B cell (primary cell): ENCODE data around the gene ADAM12. TPM values are rescaled to one million over a fixed set of nuclear protein-coding genes. Genes with fewer than 3 reads are reported as not detected.

Experiments used
- ATAC-seq: fragments of 200-7000 bp; cut with Tn5 transposase; one replicate; pipeline ENCODE4 v1.10.0; 2021; ENCODE audit warnings: low read depth, mild to moderate bottlenecking, moderate number of reproducible peaks, moderate library complexity
- CTCF ChIA-PET: fragments of 350-600 bp; sonication (Branson Sonifier 250); formaldehyde crosslinking; loops from one replicate; lab custom pipeline; 2021; ENCODE audit warnings: antibody characterized with exemption, inconsistent platforms; lab: Charles Lee
- POLR2A ChIA-PET: fragments of 350-600 bp; sonication (Branson Sonifier 250); formaldehyde crosslinking; loops from one replicate; lab custom pipeline; 2021; ENCODE audit warnings: antibody characterized with exemption; lab: Charles Lee
- DNase-seq: peaks from one replicate; pipeline ENCODE4 v3.0.0; 2013
- H2AFZ ChIP-seq: 2 replicates; pipeline ENCODE4 v1.6.1; 2012; ENCODE audit warnings: mild to moderate bottlenecking, low read depth, low read length; ENCODE audit not compliant: insufficient read depth, poor library complexity, severe bottlenecking
- H3K27ac ChIP-seq, 2 donors: 1 replicate in 1 of 2; 2 replicates in 1 of 2; pipeline ENCODE4 v1.5.1; 2012 to 2013; ENCODE audit warnings: low read length in 2 of 2, mild to moderate bottlenecking in 2 of 2, moderate library complexity in 1 of 2
- H3K27me3 ChIP-seq, 4 experiments: fragments of 200-600 bp in 1 of 4; sonication (generic) in 1 of 4; replicated peaks in 1 of 4; 1 replicate in 2 of 4; 2 replicates in 2 of 4; pipeline versions ENCODE4 v1.6.1 to v1.7.0; 2013 to 2016; ENCODE audit warnings: low read length in 3 of 4, mild to moderate bottlenecking in 2 of 4, mixed read lengths in 1 of 4, moderate library complexity in 1 of 4; ENCODE audit not compliant: insufficient read depth in 4 of 4, control insufficient read depth in 3 of 4; ENCODE audit errors: control extremely low read depth in 1 of 4
- H3K36me3 ChIP-seq, 2 experiments: replicated peaks in 1 of 2; 1 replicate in 1 of 2; 2 replicates in 1 of 2; pipeline versions ENCODE4 v1.6.1 to v1.7.1; 2013; ENCODE audit warnings: low read length in 1 of 2; ENCODE audit not compliant: insufficient read depth in 2 of 2, control insufficient read depth in 1 of 2; ENCODE audit errors: control extremely low read depth in 1 of 2, extremely low read depth in 1 of 2
- H3K4me1 ChIP-seq, 2 donors: fragments of 200-600 bp in 1 of 2; sonication (generic) in 1 of 2; 1 replicate in 1 of 2; 2 replicates in 1 of 2; pipeline versions ENCODE4 v1.5.1 to v1.6.1; 2013 to 2017; ENCODE audit warnings: low read length in 2 of 2; ENCODE audit not compliant: control insufficient read depth in 2 of 2, insufficient read depth in 2 of 2
- H3K4me2 ChIP-seq: replicated peaks from 2 replicates; pipeline ENCODE3; 2012; ENCODE audit warnings: mild to moderate bottlenecking, low read depth, low read length; ENCODE audit not compliant: poor library complexity, severe bottlenecking
- H3K4me3 ChIP-seq, 5 experiments: fragments of 200-600 bp in 1 of 5; sonication (generic) in 1 of 5; 1 replicate in 3 of 5; 2 replicates in 2 of 5; pipeline versions ENCODE4 v1.5.1 to v1.7.0; 2011 to 2016; ENCODE audit warnings: low read length in 4 of 5, mild to moderate bottlenecking in 4 of 5, low read depth in 2 of 5, control low read depth in 1 of 5, moderate library complexity in 1 of 5; ENCODE audit not compliant: insufficient read depth in 1 of 5; ENCODE audit errors: control extremely low read depth in 1 of 5, extremely low read depth in 1 of 5
- H3K79me2 ChIP-seq: fragments of 200-600 bp; sonication (generic); one replicate; pipeline ENCODE4 v1.6.0; 2016; ENCODE audit warnings: low read length; ENCODE audit not compliant: control insufficient read depth, insufficient read depth
- H3K9ac ChIP-seq: fragments of 200-600 bp; sonication (generic); 2 replicates; pipeline ENCODE4 v1.6.1; 2017; ENCODE audit warnings: mild to moderate bottlenecking, low read length, moderate library complexity
- H3K9me3 ChIP-seq, 3 donors: one replicate each; pipeline versions ENCODE4 v1.6.1 to v1.7.1; 2013; ENCODE audit warnings: low read length in 2 of 3; ENCODE audit not compliant: control insufficient read depth in 2 of 3, insufficient read depth in 1 of 3; ENCODE audit errors: control extremely low read depth in 1 of 3
- H4K20me1 ChIP-seq: 2 replicates; pipeline ENCODE4 v1.6.0; 2012; ENCODE audit warnings: mild to moderate bottlenecking, low read length; ENCODE audit not compliant: insufficient read depth, control insufficient read depth, poor library complexity, severe bottlenecking
- H3K27ac Mint-ChIP-seq: one replicate; pipeline ENCODE4 v1.8.0; 2021; ENCODE audit warnings: mixed read lengths
- H3K27me3 Mint-ChIP-seq: one replicate; pipeline ENCODE4 v1.8.0; 2021; ENCODE audit warnings: mixed read lengths
- H3K4me1 Mint-ChIP-seq: one replicate; pipeline ENCODE4 v1.8.0; 2021; ENCODE audit warnings: mixed read lengths
- H3K4me3 Mint-ChIP-seq: one replicate; pipeline ENCODE4 v1.8.0; 2021; ENCODE audit warnings: mixed read lengths
- H3K9me3 Mint-ChIP-seq: one replicate; pipeline ENCODE4 v1.8.0; 2022; ENCODE audit warnings: mixed read lengths; ENCODE audit not compliant: insufficient read depth
- EZH2 ChIP-seq: IDR thresholded peaks from 2 replicates; pipeline ENCODE4 v1.6.1; 2012; ENCODE audit warnings: borderline replicate concordance, low read depth, mild to moderate bottlenecking, moderate library complexity, low read length; ENCODE audit not compliant: insufficient read depth, poor library complexity, severe bottlenecking
- WGBS: methylation state at CpG from one replicate; pipeline ENCODE4 v1.1.5; 2013; ENCODE audit warnings: missing lambda C conversion rate; ENCODE audit not compliant: insufficient coverage; 5-methylcytosine and 5-hydroxymethylcytosine counted together
- intact Hi-C: fragments of 100-400 bp; cut with micrococcal nuclease; formaldehyde crosslinking; loops from one replicate; pipeline ENCODE4 v1.10.0; 2022
- polyA plus RNA-seq: library from polyadenylated mRNA; depleted of rRNA; stranded (reverse); fragments of >200 nt; gene quantifications from 2 replicates; pipeline ENCODE4 v1.2.3, GENCODE V29; 2012
- total RNA-seq, 2 donors: library from RNA; stranded (reverse); fragments of 120-200 nt in 1 of 2; gene quantifications; 1 replicate in 1 of 2; 2 replicates in 1 of 2; pipeline versions ENCODE4 v1.2.3 to v1.2.4, GENCODE V29; 2013 to 2022
- TF ChIP-seq, protein P1 (sequence below): fragments of 200-600 bp; IDR thresholded peaks from one replicate; pipeline ENCODE4 v1.8.0; 2022; ENCODE audit warnings: antibody characterized with exemption, mild to moderate bottlenecking

ADAM12 gene
- total and polyA plus RNA-seq, 2 donors (not counting 1 experiment from before 2014, with no cell fraction given): 0.01 to 0.22 TPM

DNA sequence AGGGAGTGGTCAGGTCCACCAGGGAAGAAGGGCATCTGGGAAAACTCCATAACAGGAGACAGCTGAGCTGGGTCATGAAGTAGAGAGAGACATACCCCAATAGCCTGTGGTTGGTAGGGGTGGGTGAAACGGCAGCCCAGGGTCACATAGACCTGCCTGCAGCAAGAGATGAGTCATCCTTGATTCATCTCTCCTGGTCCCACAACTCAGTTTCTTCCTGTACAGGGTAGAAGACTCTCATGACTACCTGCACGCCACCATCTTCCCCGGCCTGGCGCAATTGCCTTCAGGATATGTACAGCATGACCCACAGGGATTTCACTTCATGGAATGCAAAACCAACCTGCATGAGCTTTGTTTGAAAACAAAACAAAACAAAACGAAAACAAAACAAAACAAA is 45.1 kb upstream of the ADAM12 start:
- Mint-ChIP-seq H3K27me3 (peaks cover 3% of the 10 kb centered on the region), H3K27ac (no peak overlapping the region), H3K4me1 (no peaks in the 10 kb centered on the region), H3K9me3 (no peaks in the 10 kb centered on the region), H3K4me3 (no peak overlapping the region)
- intact Hi-C loops: no loop called here
- no peak overlapping the region for H2AFZ ChIP-seq
- ATAC-seq (no peak), DNase-seq (no peak)
- ChIA-PET CTCF (no interaction called here), POLR2A (no interaction called here)
- no peaks in the 10 kb centered on the region for H4K20me1 ChIP-seq
- peaks cover 0 to 2% (median 0%) of the 10 kb centered on the region in 4 experiments for H3K27me3 ChIP-seq
- no peak for TF ChIP-seq EZH2
- TF ChIP-seq, protein P1, sequence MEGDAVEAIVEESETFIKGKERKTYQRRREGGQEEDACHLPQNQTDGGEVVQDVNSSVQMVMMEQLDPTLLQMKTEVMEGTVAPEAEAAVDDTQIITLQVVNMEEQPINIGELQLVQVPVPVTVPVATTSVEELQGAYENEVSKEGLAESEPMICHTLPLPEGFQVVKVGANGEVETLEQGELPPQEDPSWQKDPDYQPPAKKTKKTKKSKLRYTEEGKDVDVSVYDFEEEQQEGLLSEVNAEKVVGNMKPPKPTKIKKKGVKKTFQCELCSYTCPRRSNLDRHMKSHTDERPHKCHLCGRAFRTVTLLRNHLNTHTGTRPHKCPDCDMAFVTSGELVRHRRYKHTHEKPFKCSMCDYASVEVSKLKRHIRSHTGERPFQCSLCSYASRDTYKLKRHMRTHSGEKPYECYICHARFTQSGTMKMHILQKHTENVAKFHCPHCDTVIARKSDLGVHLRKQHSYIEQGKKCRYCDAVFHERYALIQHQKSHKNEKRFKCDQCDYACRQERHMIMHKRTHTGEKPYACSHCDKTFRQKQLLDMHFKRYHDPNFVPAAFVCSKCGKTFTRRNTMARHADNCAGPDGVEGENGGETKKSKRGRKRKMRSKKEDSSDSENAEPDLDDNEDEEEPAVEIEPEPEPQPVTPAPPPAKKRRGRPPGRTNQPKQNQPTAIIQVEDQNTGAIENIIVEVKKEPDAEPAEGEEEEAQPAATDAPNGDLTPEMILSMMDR: no peak
- no peaks in the 10 kb centered on the region for H3K4me1 ChIP-seq
- H3K9me3 ChIP-seq: no peaks in the 10 kb centered on the region
- H3K36me3 ChIP-seq: no peaks in the 10 kb centered on the region
- H3K4me3 ChIP-seq: no peak overlapping the region
- no peak overlapping the region for H3K9ac ChIP-seq
- H3K4me2 ChIP-seq: no peak overlapping the region
- no peak overlapping the region for H3K27ac ChIP-seq
- 100% methylated on average over 3 of the region's 5 CpGs for WGBS
- no peaks in the 10 kb centered on the region for H3K79me2 ChIP-seq

DNA sequence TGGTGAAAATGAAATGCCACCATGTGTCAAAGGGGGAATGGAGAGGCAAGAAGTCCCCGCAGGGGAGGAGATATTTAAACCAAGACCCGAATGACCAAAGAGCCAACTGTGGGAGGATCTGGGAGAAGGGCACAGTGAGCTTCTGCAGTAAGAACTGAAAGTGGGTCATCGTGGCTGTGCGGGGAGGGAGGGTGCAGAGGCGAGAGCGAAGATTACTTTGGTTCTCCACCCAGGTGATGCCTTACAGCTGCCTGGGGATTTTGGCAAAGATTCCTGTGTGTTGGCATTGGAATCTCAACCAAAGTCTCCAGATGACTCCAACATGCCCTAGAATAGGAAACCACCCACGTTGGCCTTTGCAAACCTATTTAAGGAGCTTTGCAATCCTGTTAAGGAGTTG is 44.2 kb upstream of the ADAM12 start:
- no peaks in the 10 kb centered on the region for H3K36me3 ChIP-seq
- H3K79me2 ChIP-seq: no peaks in the 10 kb centered on the region
- H3K4me2 ChIP-seq: no peak overlapping the region
- H2AFZ ChIP-seq: no peak overlapping the region
- WGBS: 93% methylated on average over 6 of the region's 7 CpGs
- H3K9ac ChIP-seq: no peak overlapping the region
- intact Hi-C loops: no loop called here
- no peaks in the 10 kb centered on the region for H3K9me3 Mint-ChIP-seq
- H3K4me1 Mint-ChIP-seq: no peaks in the 10 kb centered on the region
- no peak overlapping the region for H3K4me3 Mint-ChIP-seq
- no peaks in the 10 kb centered on the region for H3K4me1 ChIP-seq
- peaks cover 3% of the 10 kb centered on the region for H3K27me3 Mint-ChIP-seq
- no peak overlapping the region for H3K27ac ChIP-seq
- TF ChIP-seq, protein P1: no peak
- no peak for TF ChIP-seq EZH2
- H4K20me1 ChIP-seq: no peaks in the 10 kb centered on the region
- CTCF ChIA-PET: no interaction called here
- H3K9me3 ChIP-seq: no peaks in the 10 kb centered on the region
- DNase-seq (no peak), ATAC-seq (no peak)
- H3K27me3 ChIP-seq: peaks cover 0 to 2% (median 0%) of the 10 kb centered on the region in 4 experiments
- H3K4me3 ChIP-seq: no peak overlapping the region
- POLR2A ChIA-PET: no interaction called here
- no peak overlapping the region for H3K27ac Mint-ChIP-seq
